SK-N-MC (cell line): ENCODE results near the gene TTPAL.

Experiments used
- DNase-seq: peaks from one replicate; pipeline ENCODE4 v3.0.0-alpha.2; 2011; ENCODE audit warnings: low read depth, low spot score
- H3K27ac ChIP-seq: fragments of 200-600 bp; sonication (generic); 2 replicates; pipeline ENCODE4 v1.5.1; 2016; ENCODE audit warnings: mixed run types
- H3K36me3 ChIP-seq: fragments of 200-600 bp; sonication (generic); 2 replicates; pipeline ENCODE4 v1.6.1; 2017; ENCODE audit warnings: antibody characterized with exemption, low read length, mixed read lengths; ENCODE audit not compliant: insufficient read depth
- H3K4me3 ChIP-seq: fragments of 200-600 bp; sonication (generic); 2 replicates; pipeline ENCODE4 v1.5.1; 2016
- H3K9ac ChIP-seq: fragments of 200-600 bp; sonication (generic); 2 replicates; pipeline ENCODE4 v1.8.0; 2017; ENCODE audit warnings: mixed run types, mixed read lengths; ENCODE audit not compliant: insufficient read length
- H3K9me3 ChIP-seq: fragments of 200-600 bp; sonication (generic); 2 replicates; pipeline ENCODE4 v1.6.1; 2017; ENCODE audit warnings: low read depth, mild to moderate bottlenecking, antibody characterized with exemption, low read length, moderate library complexity, mixed read lengths
- EZH2 ChIP-seq: fragments of 200-600 bp; sonication (generic); IDR thresholded peaks from one replicate; pipeline ENCODE4 v1.6.1; 2017; ENCODE audit warnings: antibody characterized with exemption
- FOXP2 ChIP-seq: optimal IDR thresholded peaks from 2 replicates; pipeline ENCODE3; 2011; ENCODE audit warnings: mild to moderate bottlenecking, moderate library complexity; ENCODE audit not compliant: insufficient read depth; ENCODE audit errors: extremely low read length, control extremely low read depth
- POLR2AphosphoS5 ChIP-seq: IDR thresholded peaks from 2 replicates; pipeline ENCODE4 v1.6.1; 2012; ENCODE audit warnings: mild to moderate bottlenecking, low read depth, low read length, borderline replicate concordance

Gene TTPAL

DNA sequence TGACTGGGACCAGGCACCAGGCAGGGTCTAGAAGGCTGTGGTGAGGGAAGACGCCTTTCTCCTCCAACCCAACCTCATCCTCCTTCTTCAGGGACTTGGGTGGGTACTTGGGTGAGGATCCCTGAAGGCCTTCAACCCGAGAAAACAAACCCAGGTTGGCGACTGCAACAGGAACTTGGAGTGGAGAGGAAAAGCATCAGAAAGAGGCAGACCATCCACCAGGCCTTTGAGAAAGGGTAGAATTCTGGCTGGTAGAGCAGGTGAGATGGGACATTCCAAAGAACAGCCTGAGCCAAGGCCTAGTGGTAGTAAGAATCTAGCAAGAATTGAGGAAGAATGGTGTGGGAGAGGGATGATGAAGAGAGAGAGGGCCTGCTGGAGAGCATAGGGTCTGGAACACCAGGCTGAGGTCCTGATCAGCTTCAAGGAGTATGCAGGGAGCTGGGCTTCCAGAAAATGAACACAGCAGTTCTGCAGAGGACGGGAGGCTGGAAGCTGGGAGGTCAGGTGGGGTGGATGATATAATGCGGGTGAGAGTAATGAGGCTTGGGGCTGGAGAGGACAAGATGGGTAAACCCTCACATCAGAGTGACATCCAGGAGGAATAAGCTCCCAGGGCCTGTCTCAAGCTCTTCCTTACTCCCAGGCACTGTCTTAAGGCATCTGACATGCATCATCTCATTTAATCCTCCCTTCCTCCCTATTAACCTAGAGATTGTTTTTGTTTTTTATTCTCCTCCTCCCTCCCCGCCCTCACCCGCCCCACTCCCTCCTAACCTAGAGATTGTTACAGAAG lies 45.2 kb upstream of the TTPAL start:
- Histone ChIP-seq H3K36me3 (no peaks in the 10 kb centered on the region), H3K9ac (no peak overlapping the region), H3K27ac (no peak overlapping the region), H3K4me3 (no peak overlapping the region), H3K9me3 (no peaks in the 10 kb centered on the region)
- DNase-seq = no peak
- TF ChIP-seq POLR2AphosphoS5 (no peak), FOXP2 (no peak), EZH2 (no peak)

DNA sequence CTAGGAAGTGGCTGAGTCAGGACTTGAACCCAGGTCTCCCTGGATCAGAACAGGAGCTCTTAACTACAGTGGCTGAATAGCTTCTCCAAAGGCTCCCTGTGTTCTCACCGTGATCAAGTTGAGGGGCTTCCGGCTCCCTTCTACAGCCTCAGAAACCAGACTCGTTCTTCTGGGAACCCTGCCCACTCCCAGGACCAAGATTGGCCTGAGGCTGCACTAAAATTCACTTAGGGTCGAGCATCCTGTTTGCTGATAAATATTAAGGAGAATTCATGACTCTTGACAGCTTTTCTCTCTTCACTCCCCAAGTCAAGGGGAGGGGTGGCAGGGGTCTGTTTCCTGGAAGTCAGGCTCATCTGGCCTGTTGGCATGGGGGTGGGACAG lies 44.6 kb upstream of the TTPAL start:
- no peak overlapping the region for H3K27ac ChIP-seq
- H3K9ac ChIP-seq = no peak overlapping the region
- DNase-seq = no peak
- no peaks in the 10 kb centered on the region for H3K9me3 ChIP-seq
- no peak overlapping the region for H3K4me3 ChIP-seq
- no peaks in the 10 kb centered on the region for H3K36me3 ChIP-seq
- TF ChIP-seq EZH2 = no peak
- no peak for TF ChIP-seq POLR2AphosphoS5
- TF ChIP-seq FOXP2 = no peak

DNA sequence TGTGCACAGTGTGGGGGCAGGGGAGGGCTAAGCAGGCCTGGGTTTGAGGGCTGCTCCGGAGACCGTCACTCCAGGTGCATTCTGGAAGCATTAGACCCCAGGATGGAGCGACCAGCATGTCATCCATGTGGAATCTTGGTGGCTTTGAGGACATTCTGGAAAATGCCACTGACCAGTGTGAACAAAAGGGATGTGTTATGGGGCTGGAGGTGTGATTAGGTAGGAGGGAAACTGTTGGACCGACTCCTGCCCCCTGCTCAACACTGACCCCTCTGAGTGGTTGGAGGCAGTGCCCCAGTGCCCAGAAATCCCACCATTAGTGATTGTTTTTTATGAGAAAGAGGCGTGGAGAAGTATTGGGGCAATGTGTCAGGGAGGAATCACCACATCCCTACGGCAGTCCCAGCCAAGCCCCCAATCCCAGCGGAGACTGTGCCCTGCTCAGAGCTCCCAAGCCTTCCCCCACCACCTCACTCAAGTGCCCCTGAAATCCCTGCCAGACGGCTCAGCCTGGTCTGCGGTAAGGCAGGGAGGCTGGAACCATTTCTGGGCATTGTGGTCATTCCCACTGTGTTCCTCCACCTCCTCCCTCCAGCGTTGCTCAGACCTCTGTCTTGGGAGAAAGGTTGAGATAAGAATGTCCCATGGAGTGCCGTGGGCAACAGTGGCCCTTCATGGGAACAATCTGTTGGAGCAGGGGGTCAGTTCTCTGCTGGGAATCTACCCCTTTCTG lies 44.0 kb upstream of the TTPAL start:
- no peak for DNase-seq
- no peaks in the 10 kb centered on the region for H3K36me3 ChIP-seq
- H3K9me3 ChIP-seq = no peaks in the 10 kb centered on the region
- H3K9ac ChIP-seq = no peak overlapping the region
- no peak overlapping the region for H3K27ac ChIP-seq
- no peak overlapping the region for H3K4me3 ChIP-seq
- TF ChIP-seq POLR2AphosphoS5 (no peak), FOXP2 (no peak)

DNA sequence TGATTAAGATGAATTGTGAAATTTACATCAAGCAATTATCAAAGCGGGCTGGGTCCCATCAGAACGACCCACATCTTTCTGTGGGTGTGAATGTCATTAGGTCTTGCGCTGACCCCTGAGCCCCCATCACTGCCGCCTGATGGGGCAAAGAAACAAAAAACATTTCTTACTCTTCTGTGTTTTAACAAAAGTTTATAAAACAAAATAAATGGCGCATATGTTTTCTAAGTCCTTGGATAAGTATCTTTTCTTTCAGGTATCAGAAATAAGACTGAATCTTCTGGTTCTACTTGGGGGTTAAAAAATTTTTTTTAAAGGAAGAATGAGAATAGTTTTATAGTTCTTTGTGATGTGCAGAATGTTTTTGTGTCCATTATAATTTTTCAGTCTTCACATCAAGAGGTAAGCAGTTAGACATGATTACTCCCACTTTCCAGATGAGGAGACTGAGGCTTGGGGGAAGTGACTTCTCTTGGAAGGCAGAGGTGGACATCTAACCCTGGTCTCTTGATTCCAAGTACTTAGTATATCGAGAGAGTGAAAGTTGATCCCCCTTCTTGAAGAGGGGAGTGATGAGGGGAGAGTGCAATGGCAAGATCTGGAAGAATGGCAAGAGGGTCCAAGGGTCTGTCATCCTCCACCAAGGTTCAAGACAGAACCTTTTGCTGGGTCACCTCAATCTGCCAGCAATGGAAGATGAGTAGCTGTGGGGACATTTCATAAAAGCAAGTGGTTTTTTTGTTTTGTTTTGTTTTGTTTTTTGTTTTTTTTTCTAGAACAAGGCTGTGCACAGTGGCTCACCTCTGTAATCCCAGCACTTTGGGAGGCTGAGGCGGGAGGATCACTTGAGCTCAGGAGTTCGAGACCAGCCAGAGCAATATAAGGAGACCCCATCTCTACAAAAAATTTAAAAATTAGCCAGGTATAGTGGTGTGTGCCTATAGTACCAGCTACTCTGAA lies 42.8 kb upstream of the TTPAL start:
- no peak overlapping the region for H3K27ac ChIP-seq
- TF ChIP-seq EZH2 (no peak), POLR2AphosphoS5 (no peak), FOXP2 (no peak)
- no peak overlapping the region for H3K9ac ChIP-seq
- no peak overlapping the region for H3K4me3 ChIP-seq
- no peak for DNase-seq
- no peaks in the 10 kb centered on the region for H3K36me3 ChIP-seq
- no peaks in the 10 kb centered on the region for H3K9me3 ChIP-seq

DNA sequence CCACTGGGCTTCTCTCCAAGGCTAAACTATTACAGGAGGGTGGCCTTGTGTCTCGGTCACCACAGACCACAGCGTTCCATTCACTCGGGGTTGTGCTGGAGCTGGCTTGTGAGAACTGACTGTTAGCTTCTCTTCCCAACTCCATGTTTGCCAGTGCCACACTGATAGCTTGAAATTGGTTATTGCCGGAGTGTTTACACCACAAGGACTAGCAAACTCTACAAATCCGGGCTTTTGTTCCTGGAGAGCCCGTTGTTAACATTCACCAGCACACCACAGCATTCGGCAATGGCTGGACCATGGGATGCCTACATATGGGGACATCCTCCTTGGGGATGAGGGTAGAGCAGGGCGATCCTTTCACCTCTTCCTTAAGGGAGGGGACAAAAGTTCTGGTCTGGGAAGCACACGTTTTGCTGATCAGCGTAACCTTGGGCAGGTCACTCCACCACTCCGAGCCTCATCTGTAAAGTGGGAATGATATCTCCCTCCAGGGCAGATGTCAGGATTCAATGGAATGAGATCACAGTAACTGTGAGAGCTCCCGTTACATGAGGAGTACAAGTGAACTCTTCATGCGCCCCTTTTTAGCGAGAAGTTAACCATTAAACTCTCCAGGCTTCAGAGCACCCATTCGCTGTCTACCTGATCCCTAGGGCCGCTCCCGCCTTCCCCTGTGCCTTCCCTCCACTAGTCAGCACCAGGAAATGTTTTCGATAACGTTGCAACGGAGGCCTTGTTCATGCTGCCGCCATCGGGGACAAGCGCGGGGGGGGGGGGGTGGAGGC lies 41.7 kb upstream of the TTPAL start:
- Histone ChIP-seq H3K27ac (no peak overlapping the region), H3K36me3 (no peaks in the 10 kb centered on the region), H3K4me3 (no peak overlapping the region), H3K9ac (no peak overlapping the region), H3K9me3 (no peaks in the 10 kb centered on the region)
- DNase-seq = no peak
- TF ChIP-seq EZH2 = no peak
- no peak for TF ChIP-seq FOXP2
- TF ChIP-seq POLR2AphosphoS5 = no peak

DNA sequence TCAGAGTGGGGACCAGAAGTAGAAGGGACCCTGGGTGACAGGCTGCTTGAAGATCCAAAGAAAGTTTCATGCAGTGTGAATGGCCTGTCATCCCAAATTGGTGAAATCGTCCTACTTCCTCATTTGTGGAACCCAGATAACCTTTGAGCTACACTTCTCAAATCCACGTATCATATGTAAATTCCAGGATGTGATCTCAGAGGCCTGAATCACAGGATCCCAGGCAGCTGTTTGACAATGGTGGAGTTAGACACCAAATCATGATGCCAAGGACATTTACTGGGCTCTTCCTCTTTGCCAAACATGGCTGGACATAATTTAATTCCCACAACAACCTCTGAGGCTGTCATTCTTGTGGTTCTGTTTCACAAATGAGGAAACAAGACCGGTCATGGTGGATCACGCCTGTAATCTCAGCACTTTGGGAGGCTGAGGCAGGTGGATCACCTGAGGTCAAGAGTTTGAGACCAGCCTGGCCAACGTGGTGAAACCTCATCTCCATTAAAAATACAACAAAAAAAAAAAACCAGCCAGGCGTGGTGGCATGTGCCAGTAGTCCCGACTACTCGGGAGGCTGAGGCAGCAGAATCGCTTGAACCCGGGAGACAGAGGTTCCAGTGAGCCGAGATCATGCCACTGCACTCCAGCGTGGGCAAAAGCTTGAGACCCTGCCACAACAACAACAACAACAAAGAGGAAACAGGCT lies 39.9 kb upstream of the TTPAL start:
- Histone ChIP-seq H3K9me3 (no peaks in the 10 kb centered on the region), H3K9ac (no peak overlapping the region), H3K27ac (no peak overlapping the region), H3K4me3 (no peak overlapping the region), H3K36me3 (no peaks in the 10 kb centered on the region)
- DNase-seq = no peak
- no peak for TF ChIP-seq POLR2AphosphoS5
- TF ChIP-seq FOXP2 = no peak
- TF ChIP-seq EZH2 = no peak

DNA sequence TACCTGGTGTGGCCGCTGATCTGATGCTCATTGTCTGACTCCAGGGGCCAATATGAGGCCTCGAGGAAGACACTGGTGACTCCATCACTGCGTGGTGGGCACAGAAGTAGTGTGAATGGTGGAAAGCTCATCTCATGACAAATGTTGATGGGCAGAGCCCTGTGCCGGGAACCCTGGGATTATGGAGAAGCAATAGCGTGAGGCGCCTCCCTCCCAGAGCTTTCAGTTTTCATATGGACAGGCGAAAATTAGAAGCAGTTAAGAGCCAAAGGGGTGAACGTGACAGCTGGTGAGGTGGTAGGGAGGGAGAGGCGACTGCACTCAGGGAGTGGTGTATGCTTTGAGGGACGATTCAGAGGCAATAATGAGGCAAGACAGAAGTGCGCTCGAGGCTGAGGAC lies 39.3 kb upstream of the TTPAL start:
- TF ChIP-seq FOXP2 = no peak
- TF ChIP-seq POLR2AphosphoS5 = no peak
- TF ChIP-seq EZH2 = no peak
- no peak overlapping the region for H3K4me3 ChIP-seq
- H3K9me3 ChIP-seq = no peaks in the 10 kb centered on the region
- H3K27ac ChIP-seq = no peak overlapping the region
- H3K36me3 ChIP-seq = no peaks in the 10 kb centered on the region
- no peak overlapping the region for H3K9ac ChIP-seq
- no peak for DNase-seq
